ENCODE measurements around the gene TMEM60. TPM values are rescaled to one million over a fixed set of nuclear protein-coding genes. Genes with fewer than 3 reads are reported as not detected.

TMEM60 gene
- total RNA-seq, 1 experiment from 2014 or later = 22.0 TPM

- no peak for DNase-seq (ENCODE audit: low read depth)
- in situ Hi-C loops (cut with HindIII; ENCODE audit: low pct_unique_long_range_greater_than_20kb, low sequenced_read_pairs) = no loop called here
Observed at GRCh38 chr7:77820967-77821366, 22.7 kb upstream of the TMEM60 start.

GRCh38 chr7:77819021-77819420, 20.8 kb upstream of the TMEM60 start:
- DNase-seq (ENCODE audit: low read depth) = no peak
- in situ Hi-C loops (cut with HindIII; ENCODE audit: low pct_unique_long_range_greater_than_20kb, low sequenced_read_pairs) = no loop called here

- in situ Hi-C loops (cut with HindIII; ENCODE audit: low pct_unique_long_range_greater_than_20kb, low sequenced_read_pairs) = no loop called here
- no peak for DNase-seq (ENCODE audit: low read depth)
Observed at GRCh38 chr7:77813180-77813579, 14.9 kb upstream of the TMEM60 start.

GRCh38 chr7:77812290-77812685, 14.1 kb upstream of the TMEM60 start:
- DNase-seq (ENCODE audit: low read depth) = no peak
- in situ Hi-C loops (cut with HindIII; ENCODE audit: low pct_unique_long_range_greater_than_20kb, low sequenced_read_pairs) = no loop called here

GRCh38 chr7:77811516-77812289, 13.5 kb upstream of the TMEM60 start:
- in situ Hi-C loops (cut with HindIII; ENCODE audit: low pct_unique_long_range_greater_than_20kb, low sequenced_read_pairs) = no loop called here
- no peak for DNase-seq (ENCODE audit: low read depth)

- in situ Hi-C loops (cut with HindIII; ENCODE audit: low pct_unique_long_range_greater_than_20kb, low sequenced_read_pairs) = no loop called here
- DNase-seq (ENCODE audit: low read depth) = no peak
Observed at GRCh38 chr7:77808517-77808916, 10.3 kb upstream of the TMEM60 start.

- in situ Hi-C loops (cut with HindIII; ENCODE audit: low pct_unique_long_range_greater_than_20kb, low sequenced_read_pairs) = no loop called here
- no peak for DNase-seq (ENCODE audit: low read depth)
Observed at GRCh38 chr7:77806425-77806824, 8.2 kb upstream of the TMEM60 start.

GRCh38 chr7:77802557-77803405, 4.5 kb upstream of the TMEM60 start:
- in situ Hi-C loops (cut with HindIII; ENCODE audit: low pct_unique_long_range_greater_than_20kb, low sequenced_read_pairs) = no loop called here
- DNase-seq (ENCODE audit: low read depth) = no peak

GRCh38 chr7:77800730-77801129, 2.5 kb upstream of the TMEM60 start:
- in situ Hi-C loops (cut with HindIII; ENCODE audit: low pct_unique_long_range_greater_than_20kb, low sequenced_read_pairs) = no loop called here
- DNase-seq (ENCODE audit: low read depth) = no peak

GRCh38 chr7:77800158-77800557, 1.9 kb upstream of the TMEM60 start:
- DNase-seq (ENCODE audit: low read depth) = no peak
- in situ Hi-C loops (cut with HindIII; ENCODE audit: low pct_unique_long_range_greater_than_20kb, low sequenced_read_pairs) = no loop called here

- in situ Hi-C loops (cut with HindIII; ENCODE audit: low pct_unique_long_range_greater_than_20kb, low sequenced_read_pairs) = no loop called here
- DNase-seq (ENCODE audit: low read depth) = peak; percentile 30
Observed at GRCh38 chr7:77799078-77799964, 1.1 kb upstream of the TMEM60 start.

- no peak for DNase-seq (ENCODE audit: low read depth)
- in situ Hi-C loops (cut with HindIII; ENCODE audit: low pct_unique_long_range_greater_than_20kb, low sequenced_read_pairs) = no loop called here
Observed at GRCh38 chr7:77797734-77798393, 370 bp downstream of the TMEM60 start.

GRCh38 chr7:77796960-77797359, 1.3 kb downstream of the TMEM60 start:
- in situ Hi-C loops (cut with HindIII; ENCODE audit: low pct_unique_long_range_greater_than_20kb, low sequenced_read_pairs) = no loop called here
- no peak for DNase-seq (ENCODE audit: low read depth)

GRCh38 chr7:77796109-77796508, 2.1 kb downstream of the TMEM60 start:
- in situ Hi-C loops (cut with HindIII; ENCODE audit: low pct_unique_long_range_greater_than_20kb, low sequenced_read_pairs) = no loop called here
- no peak for DNase-seq (ENCODE audit: low read depth)

GRCh38 chr7:77794000-77794399, 4.2 kb downstream of the TMEM60 start:
- no peak for DNase-seq (ENCODE audit: low read depth)
- in situ Hi-C loops (cut with HindIII; ENCODE audit: low pct_unique_long_range_greater_than_20kb, low sequenced_read_pairs) = no loop called here

GRCh38 chr7:77791956-77792355, 6.3 kb downstream of the TMEM60 start:
- DNase-seq (ENCODE audit: low read depth) = no peak
- in situ Hi-C loops (cut with HindIII; ENCODE audit: low pct_unique_long_range_greater_than_20kb, low sequenced_read_pairs) = no loop called here

GRCh38 chr7:77791336-77791735, 6.9 kb downstream of the TMEM60 start:
- in situ Hi-C loops (cut with HindIII; ENCODE audit: low pct_unique_long_range_greater_than_20kb, low sequenced_read_pairs) = no loop called here

GRCh38 chr7:77788327-77788902, 9.8 kb downstream of the TMEM60 start:
- in situ Hi-C loops (cut with HindIII; ENCODE audit: low pct_unique_long_range_greater_than_20kb, low sequenced_read_pairs) = no loop called here
- DNase-seq (ENCODE audit: low read depth) = no peak

More at GRCh38 chr7:77791336-77791735, 6.9 kb downstream of the TMEM60 start:
- no peak for DNase-seq (ENCODE audit: low read depth)

Measured in Caki2 (cell line).